Measurements from ENCODE around the gene DCXR.

DCXR gene

DNA sequence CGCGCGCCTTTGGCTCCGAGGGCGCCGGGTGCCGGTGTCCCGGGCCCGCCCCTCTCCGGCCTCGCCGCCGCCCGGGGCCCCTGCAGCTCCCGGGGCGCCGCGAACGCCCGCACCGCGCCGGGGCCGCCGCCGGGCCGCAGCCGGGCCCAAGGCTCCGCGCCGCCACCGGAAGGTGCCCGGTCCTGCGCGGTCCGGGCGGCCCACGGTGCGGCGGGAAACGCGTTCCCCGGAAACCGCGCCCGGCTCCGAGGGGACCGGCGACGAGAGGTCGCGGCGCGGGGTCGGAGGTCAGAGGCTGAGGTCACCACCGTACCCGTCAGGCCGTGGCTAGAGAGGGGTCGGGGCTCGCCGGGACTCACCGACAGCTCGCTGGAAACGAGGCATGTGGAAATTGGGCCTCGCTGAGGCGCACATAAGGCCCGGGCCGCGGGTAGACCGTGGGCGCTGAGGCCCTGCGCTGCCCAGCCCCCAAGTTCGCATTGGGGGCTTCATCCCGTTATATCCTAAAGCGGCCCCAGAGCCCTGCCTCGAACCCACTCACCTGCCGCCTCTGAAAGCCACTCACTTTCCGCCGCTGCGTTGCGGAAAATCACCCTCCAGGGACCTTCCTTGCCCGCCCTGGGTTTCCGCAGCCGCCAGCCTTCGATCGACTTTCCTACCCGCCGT is 28.3 kb upstream of the DCXR start, which contains the start of gene DUS1L (continued):
- TF ChIP-seq, protein P1, sequence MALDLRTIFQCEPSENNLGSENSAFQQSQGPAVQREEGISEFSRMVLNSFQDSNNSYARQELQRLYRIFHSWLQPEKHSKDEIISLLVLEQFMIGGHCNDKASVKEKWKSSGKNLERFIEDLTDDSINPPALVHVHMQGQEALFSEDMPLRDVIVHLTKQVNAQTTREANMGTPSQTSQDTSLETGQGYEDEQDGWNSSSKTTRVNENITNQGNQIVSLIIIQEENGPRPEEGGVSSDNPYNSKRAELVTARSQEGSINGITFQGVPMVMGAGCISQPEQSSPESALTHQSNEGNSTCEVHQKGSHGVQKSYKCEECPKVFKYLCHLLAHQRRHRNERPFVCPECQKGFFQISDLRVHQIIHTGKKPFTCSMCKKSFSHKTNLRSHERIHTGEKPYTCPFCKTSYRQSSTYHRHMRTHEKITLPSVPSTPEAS (tag by site-specific recombination; IDR thresholded peaks at IDR 0.05) = peak; percentile 44; the same call in 1 of the 2 replicates
- peak; percentile 63; the same call in 1 of the 2 replicates for TF ChIP-seq EGR2 (tag by site-specific recombination; IDR thresholded peaks at IDR 0.05; ENCODE audit: low read depth)
- TF ChIP-seq, protein P2, sequence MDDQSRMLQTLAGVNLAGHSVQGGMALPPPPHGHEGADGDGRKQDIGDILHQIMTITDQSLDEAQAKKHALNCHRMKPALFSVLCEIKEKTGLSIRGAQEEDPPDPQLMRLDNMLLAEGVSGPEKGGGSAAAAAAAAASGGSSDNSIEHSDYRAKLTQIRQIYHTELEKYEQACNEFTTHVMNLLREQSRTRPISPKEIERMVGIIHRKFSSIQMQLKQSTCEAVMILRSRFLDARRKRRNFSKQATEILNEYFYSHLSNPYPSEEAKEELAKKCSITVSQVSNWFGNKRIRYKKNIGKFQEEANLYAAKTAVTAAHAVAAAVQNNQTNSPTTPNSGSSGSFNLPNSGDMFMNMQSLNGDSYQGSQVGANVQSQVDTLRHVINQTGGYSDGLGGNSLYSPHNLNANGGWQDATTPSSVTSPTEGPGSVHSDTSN (CRISPR knock-in tag; IDR thresholded peaks at IDR 0.05) = peak; percentile 85; the same call in 1 of the 2 replicates
- peak; percentile 58; the same call in 1 of the 2 replicates for TF ChIP-seq TRIM28 (IDR thresholded peaks at IDR 0.05; ENCODE audit: borderline replicate concordance, low read length)
- peak; percentile 43 for TF ChIP-seq KLF1 (tag by site-specific recombination; IDR thresholded peaks at IDR 0.05)
- 0 out of 2 replicates have a peak, but pooled peaks have one; percentile 42 for TF ChIP-seq ZBTB1 (tag by site-specific recombination; IDR thresholded peaks at IDR 0.05)
- no peak for TF ChIP-seq ZNF114 (tag by site-specific recombination; IDR thresholded peaks at IDR 0.05)
- TF ChIP-seq, protein P3, sequence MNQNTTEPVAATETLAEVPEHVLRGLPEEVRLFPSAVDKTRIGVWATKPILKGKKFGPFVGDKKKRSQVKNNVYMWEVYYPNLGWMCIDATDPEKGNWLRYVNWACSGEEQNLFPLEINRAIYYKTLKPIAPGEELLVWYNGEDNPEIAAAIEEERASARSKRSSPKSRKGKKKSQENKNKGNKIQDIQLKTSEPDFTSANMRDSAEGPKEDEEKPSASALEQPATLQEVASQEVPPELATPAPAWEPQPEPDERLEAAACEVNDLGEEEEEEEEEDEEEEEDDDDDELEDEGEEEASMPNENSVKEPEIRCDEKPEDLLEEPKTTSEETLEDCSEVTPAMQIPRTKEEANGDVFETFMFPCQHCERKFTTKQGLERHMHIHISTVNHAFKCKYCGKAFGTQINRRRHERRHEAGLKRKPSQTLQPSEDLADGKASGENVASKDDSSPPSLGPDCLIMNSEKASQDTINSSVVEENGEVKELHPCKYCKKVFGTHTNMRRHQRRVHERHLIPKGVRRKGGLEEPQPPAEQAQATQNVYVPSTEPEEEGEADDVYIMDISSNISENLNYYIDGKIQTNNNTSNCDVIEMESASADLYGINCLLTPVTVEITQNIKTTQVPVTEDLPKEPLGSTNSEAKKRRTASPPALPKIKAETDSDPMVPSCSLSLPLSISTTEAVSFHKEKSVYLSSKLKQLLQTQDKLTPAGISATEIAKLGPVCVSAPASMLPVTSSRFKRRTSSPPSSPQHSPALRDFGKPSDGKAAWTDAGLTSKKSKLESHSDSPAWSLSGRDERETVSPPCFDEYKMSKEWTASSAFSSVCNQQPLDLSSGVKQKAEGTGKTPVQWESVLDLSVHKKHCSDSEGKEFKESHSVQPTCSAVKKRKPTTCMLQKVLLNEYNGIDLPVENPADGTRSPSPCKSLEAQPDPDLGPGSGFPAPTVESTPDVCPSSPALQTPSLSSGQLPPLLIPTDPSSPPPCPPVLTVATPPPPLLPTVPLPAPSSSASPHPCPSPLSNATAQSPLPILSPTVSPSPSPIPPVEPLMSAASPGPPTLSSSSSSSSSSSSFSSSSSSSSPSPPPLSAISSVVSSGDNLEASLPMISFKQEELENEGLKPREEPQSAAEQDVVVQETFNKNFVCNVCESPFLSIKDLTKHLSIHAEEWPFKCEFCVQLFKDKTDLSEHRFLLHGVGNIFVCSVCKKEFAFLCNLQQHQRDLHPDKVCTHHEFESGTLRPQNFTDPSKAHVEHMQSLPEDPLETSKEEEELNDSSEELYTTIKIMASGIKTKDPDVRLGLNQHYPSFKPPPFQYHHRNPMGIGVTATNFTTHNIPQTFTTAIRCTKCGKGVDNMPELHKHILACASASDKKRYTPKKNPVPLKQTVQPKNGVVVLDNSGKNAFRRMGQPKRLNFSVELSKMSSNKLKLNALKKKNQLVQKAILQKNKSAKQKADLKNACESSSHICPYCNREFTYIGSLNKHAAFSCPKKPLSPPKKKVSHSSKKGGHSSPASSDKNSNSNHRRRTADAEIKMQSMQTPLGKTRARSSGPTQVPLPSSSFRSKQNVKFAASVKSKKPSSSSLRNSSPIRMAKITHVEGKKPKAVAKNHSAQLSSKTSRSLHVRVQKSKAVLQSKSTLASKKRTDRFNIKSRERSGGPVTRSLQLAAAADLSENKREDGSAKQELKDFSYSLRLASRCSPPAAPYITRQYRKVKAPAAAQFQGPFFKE (tag by site-specific recombination; IDR thresholded peaks at IDR 0.05; ENCODE audit: borderline replicate concordance) = peak; percentile 76; the same call in 1 of the 2 replicates
- no peak for TF ChIP-seq ZNF155 (tag by site-specific recombination; IDR thresholded peaks at IDR 0.05)
- TF ChIP-seq, protein P4, sequence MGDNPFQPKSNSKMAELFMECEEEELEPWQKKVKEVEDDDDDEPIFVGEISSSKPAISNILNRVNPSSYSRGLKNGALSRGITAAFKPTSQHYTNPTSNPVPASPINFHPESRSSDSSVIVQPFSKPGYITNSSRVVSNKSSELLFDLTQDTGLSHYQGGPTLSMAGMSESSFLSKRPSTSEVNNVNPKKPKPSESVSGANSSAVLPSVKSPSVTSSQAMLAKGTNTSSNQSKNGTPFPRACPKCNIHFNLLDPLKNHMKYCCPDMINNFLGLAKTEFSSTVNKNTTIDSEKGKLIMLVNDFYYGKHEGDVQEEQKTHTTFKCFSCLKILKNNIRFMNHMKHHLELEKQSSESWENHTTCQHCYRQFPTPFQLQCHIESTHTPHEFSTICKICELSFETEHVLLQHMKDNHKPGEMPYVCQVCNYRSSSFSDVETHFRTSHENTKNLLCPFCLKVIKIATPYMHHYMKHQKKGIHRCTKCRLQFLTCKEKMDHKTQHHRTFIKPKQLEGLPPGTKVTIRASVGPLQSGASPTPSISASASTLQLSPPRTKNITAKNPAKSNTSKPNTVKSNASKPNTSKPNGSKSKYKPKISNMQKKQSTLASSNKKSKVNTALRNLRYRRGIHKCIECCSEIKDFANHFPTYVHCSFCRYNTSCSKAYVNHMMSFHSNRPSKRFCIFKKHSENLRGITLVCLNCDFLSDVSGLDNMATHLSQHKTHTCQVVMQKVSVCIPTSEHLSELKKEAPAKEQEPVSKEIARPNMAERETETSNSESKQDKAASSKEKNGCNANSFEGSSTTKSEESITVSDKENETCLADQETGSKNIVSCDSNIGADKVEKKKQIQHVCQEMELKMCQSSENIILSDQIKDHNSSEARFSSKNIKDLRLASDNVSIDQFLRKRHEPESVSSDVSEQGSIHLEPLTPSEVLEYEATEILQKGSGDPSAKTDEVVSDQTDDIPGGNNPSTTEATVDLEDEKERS (tag by site-specific recombination; IDR thresholded peaks at IDR 0.05) = no peak
- TF ChIP-seq ZNF350 (tag by site-specific recombination; IDR thresholded peaks at IDR 0.05) = no peak
- TF ChIP-seq ZNF341 (tag by site-specific recombination; IDR thresholded peaks at IDR 0.05; ENCODE audit: low read depth) = no peak
- TF ChIP-seq, protein P5, sequence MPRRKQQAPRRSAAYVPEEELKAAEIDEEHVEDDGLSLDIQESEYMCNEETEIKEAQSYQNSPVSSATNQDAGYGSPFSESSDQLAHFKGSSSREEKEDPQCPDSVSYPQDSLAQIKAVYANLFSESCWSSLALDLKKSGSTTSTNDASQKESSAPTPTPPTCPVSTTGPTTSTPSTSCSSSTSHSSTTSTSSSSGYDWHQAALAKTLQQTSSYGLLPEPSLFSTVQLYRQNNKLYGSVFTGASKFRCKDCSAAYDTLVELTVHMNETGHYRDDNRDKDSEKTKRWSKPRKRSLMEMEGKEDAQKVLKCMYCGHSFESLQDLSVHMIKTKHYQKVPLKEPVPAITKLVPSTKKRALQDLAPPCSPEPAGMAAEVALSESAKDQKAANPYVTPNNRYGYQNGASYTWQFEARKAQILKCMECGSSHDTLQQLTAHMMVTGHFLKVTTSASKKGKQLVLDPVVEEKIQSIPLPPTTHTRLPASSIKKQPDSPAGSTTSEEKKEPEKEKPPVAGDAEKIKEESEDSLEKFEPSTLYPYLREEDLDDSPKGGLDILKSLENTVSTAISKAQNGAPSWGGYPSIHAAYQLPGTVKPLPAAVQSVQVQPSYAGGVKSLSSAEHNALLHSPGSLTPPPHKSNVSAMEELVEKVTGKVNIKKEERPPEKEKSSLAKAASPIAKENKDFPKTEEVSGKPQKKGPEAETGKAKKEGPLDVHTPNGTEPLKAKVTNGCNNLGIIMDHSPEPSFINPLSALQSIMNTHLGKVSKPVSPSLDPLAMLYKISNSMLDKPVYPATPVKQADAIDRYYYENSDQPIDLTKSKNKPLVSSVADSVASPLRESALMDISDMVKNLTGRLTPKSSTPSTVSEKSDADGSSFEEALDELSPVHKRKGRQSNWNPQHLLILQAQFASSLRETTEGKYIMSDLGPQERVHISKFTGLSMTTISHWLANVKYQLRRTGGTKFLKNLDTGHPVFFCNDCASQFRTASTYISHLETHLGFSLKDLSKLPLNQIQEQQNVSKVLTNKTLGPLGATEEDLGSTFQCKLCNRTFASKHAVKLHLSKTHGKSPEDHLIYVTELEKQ (tag by site-specific recombination; IDR thresholded peaks at IDR 0.05; ENCODE audit: borderline replicate concordance) = peak; percentile 61; the same call in 1 of the 2 replicates
- TF ChIP-seq, protein P6, sequence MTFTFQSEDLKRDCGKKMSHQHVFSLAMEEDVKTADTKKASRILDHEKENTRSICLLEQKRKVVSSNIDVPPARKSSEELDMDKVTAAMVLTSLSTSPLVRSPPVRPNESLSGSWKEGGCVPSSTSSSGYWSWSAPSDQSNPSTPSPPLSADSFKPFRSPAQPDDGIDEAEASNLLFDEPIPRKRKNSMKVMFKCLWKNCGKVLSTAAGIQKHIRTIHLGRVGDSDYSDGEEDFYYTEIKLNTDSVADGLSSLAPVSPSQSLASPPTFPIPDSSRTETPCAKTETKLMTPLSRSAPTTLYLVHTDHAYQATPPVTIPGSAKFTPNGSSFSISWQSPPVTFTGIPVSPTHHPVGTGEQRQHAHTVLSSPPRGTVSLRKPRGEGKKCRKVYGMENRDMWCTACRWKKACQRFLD (tag by site-specific recombination; IDR thresholded peaks at IDR 0.05) = no peak
- no peak for TF ChIP-seq ZNF473 (tag by site-specific recombination; IDR thresholded peaks at IDR 0.05)
- TF ChIP-seq ZNF560 (tag by site-specific recombination; IDR thresholded peaks at IDR 0.05; ENCODE audit: borderline replicate concordance) = no peak
- peak; percentile 88 for TF ChIP-seq GLI4 (tag by site-specific recombination; IDR thresholded peaks at IDR 0.05)
- TF ChIP-seq ZNF791 (tag by site-specific recombination; IDR thresholded peaks at IDR 0.05) = no peak; the same call in 1 of the 2 replicates
- peak; percentile 78 for TF ChIP-seq ZNF610 (tag by site-specific recombination; IDR thresholded peaks at IDR 0.05; ENCODE audit: borderline replicate concordance)
- TF ChIP-seq ZNF596 (tag by site-specific recombination; IDR thresholded peaks at IDR 0.05) = peak; percentile 69
- no peak for TF ChIP-seq ZNF521 (tag by site-specific recombination; IDR thresholded peaks at IDR 0.05)
- TF ChIP-seq ZNF837 (tag by site-specific recombination; IDR thresholded peaks at IDR 0.05) = no peak
- TF ChIP-seq ZNF211 (tag by site-specific recombination; IDR thresholded peaks at IDR 0.05; ENCODE audit: low read depth) = no peak
